Astrocyte of the cerebellum (primary cell): Measurements from ENCODE around the gene CACNA2D3.

Source experiments
- DNase-seq: peaks from one replicate; pipeline ENCODE4 v3.0.0-alpha.2; 2011; ENCODE audit warnings: low read depth
- H3K4me3 ChIP-seq: 2 replicates; pipeline ENCODE4 v1.5.1; 2011; ENCODE audit warnings: mild to moderate bottlenecking, low read depth, low read length, moderate library complexity
- in situ Hi-C: cut with HindIII; loops from 2 replicates; pipeline ENCODE4 v1.10.0; 2017; ENCODE audit warnings: low sequenced_read_pairs
- TF ChIP-seq, protein P1 (sequence below): IDR thresholded peaks from 2 replicates; pipeline ENCODE4 v1.5.1; 2012; ENCODE audit warnings: low read length, low read depth, moderate library complexity, mild to moderate bottlenecking; ENCODE audit errors: missing control alignments

The CACNA2D3 gene

DNA sequence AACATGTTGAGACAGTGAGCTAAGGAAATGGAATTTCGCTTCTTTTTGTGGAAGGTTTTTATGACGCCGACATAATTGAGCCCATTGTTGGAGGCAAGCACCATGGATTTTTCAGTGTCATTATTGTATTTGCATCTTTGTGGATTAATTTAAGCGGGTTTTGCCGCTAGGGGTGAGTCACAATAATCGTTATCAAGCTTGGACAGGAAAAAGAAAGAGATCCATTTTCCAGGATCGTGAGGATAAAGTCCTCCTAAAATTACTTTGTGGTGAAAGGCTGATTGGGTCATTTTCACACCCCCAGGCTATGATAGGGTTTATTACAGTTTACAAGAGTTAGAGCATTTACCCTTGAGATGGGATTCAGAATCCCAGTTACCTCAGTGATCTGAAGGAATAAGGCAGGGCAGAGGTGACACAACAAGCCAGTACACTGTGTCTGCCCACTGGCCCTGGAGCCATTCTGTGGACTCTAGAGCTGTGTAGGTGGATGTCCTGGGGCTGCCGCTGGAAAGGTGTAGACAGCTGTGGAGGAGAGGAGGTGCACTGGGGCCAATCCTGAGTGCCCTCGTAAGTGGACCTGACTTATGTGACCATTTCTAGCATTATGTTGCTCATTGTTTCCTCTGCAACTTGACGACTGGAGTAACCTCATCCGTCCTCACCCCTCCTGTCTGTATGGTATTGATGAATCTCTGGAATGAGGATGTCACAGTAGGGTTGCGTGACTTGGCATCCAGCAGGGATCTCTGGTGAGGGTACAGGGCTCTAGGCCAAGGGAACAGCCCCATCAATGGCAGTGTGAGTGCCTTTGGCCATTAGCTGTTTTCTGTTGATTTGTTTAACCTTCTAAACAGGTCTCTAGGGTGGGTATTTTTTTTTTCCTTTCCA lies 435.4 kb downstream of the CACNA2D3 start:
- in situ Hi-C loops, result no loop called here
- H3K4me3 ChIP-seq, result no peak overlapping the region
- DNase-seq, result no peak
- TF ChIP-seq, protein P1, sequence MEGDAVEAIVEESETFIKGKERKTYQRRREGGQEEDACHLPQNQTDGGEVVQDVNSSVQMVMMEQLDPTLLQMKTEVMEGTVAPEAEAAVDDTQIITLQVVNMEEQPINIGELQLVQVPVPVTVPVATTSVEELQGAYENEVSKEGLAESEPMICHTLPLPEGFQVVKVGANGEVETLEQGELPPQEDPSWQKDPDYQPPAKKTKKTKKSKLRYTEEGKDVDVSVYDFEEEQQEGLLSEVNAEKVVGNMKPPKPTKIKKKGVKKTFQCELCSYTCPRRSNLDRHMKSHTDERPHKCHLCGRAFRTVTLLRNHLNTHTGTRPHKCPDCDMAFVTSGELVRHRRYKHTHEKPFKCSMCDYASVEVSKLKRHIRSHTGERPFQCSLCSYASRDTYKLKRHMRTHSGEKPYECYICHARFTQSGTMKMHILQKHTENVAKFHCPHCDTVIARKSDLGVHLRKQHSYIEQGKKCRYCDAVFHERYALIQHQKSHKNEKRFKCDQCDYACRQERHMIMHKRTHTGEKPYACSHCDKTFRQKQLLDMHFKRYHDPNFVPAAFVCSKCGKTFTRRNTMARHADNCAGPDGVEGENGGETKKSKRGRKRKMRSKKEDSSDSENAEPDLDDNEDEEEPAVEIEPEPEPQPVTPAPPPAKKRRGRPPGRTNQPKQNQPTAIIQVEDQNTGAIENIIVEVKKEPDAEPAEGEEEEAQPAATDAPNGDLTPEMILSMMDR, result no peak

DNA sequence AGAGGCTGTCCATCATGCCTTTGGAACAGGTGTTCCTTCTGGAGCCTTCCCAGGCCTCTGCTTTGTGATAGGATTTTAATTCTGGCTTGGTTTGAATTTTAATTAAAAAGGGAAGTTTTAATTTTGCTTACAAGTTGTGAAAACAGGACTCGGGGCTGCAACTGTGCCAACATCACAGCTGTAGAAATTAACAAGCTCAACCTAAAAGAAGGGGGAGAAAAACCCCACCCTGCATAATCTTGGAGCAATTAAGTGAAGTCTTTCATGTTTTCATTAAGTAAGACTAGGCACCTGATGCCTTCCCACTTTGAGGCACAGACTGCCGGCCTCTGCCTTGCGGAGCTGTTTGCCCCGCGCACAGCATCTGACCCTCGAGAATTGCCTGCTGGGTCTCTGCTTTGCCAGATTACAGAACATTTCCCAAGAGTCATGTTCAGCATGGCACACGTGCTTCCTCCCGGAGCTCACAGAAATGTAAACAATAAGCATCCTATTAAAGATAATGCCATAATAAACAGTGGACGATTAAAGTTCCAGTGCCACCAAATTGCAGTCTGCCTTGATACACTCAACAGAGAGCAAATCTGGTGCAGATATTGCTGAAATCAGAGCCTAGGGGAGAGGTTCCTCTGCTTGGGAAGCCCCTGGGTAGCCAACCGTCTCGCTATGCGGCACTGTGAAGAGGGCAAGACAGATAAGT lies 441.3 kb downstream of the CACNA2D3 start:
- in situ Hi-C loops, result no loop called here
- DNase-seq, result no peak
- no peak overlapping the region for H3K4me3 ChIP-seq
- TF ChIP-seq, protein P1, result no peak

DNA sequence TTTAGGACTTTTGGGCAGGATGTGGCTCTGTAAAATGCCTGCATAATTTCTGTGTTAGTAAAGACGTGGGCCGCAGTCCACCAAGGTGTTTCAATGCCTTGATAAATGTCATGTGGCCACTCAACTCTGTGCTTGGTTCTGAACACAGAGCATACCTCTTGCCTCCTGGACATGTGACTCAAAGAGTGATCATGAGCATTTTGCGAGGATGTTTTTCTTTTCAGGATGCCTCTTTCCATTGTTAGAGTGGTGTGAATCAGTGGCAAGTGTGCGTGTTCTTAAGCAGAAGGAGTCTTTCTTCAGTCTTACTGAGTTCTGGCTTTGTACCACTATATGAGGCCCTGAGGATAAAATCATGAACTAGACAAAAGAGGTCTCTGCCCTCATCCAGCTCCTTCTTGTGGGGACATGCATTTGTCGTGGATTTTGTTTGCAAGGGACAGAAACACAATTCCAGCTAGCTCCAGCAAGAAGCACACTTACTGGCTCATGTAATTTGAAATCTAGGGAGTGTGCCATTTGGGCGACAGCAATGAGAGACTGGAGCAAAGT lies 442.1 kb downstream of the CACNA2D3 start:
- in situ Hi-C loops, result no loop called here
- no peak for DNase-seq
- no peak overlapping the region for H3K4me3 ChIP-seq
- TF ChIP-seq, protein P1, result no peak

DNA sequence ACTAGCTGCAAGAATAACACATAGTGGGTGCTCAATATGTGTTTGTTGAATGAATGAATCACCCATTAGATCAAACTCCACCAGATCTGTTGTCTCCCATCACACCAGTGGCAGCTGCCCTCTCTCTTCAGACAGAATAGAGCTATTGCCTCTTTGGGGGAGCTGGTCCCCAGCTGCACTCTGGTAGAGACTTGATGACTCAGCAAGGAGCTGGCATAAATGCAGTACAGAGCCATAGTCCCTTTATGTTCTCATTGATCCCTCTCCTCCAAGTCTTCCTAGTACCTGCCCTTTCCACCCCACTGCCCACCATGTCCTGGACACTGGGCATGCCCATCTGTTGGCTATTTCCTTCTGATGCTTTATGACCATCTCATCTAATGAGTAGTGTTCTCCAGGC lies 443.6 kb downstream of the CACNA2D3 start:
- in situ Hi-C loops, result no loop called here
- TF ChIP-seq, protein P1, result no peak
- no peak for DNase-seq
- no peak overlapping the region for H3K4me3 ChIP-seq

DNA sequence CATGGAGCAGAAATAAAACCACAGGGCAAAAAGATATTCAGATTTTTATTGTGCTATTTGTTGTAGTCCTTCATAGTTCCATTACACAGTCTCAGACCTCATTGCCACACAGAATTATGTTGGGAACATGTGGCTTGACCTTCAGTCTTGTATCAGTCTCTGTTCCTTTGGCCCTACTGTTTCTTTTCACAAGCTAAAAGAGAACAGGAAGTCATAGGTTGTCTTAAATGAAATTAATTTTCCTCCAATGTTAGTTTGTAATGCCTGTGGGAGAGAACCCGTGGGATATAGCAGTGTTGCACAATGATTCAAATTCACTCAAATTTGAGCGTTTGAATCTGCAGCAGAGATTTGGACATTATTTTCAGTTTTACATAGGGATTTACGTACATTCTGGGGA lies 445.6 kb downstream of the CACNA2D3 start:
- no peak overlapping the region for H3K4me3 ChIP-seq
- DNase-seq, result no peak
- in situ Hi-C loops, result no loop called here
- TF ChIP-seq, protein P1, result no peak

DNA sequence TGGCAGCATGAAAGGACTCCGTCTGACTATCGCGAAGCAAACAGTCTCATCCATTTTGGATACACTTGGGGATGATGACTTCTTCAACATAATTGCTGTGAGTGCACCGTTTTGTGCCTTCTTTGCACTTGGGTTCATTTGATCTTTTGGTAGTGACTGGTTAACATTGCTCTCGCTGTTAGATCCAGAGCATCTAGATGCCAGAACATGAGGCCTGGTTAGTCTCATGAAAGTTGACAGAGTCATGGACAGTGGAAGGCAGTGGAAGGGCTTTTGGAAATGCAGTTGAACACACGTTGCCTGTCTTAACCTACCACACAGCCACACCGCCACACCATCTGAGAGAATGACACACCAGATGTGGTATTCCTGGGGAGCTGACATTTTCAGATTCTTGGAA lies 447.7 kb downstream of the CACNA2D3 start:
- in situ Hi-C loops, result no loop called here
- DNase-seq, result no peak
- TF ChIP-seq, protein P1, result no peak
- H3K4me3 ChIP-seq, result no peak overlapping the region
